ENCODE results near the gene GPALPP1. TPM values are rescaled to one million over a fixed set of nuclear protein-coding genes. Genes with fewer than 3 reads are reported as not detected.
A peak's percentile ranks its signal among the peaks of the same experiment; 100 is the strongest.

GPALPP1 gene
- total RNA-seq, 1 donor from 2014 or later = 28.4 TPM

- DNase-seq = no peak
These were observed 75.6 kb downstream of the GPALPP1 start for GRCh38 chr13:45064889-45065288.

- DNase-seq = peak; percentile 14
These were observed 79.0 kb downstream of the GPALPP1 start for GRCh38 chr13:45068036-45069001.

- peak; percentile 15 for DNase-seq
These were observed 84.5 kb downstream of the GPALPP1 start for GRCh38 chr13:45073809-45074208.

GRCh38 chr13:45074721-45075120 is 85.4 kb downstream of the GPALPP1 start:
- DNase-seq = no peak

GRCh38 chr13:45078003-45078402 is 88.7 kb downstream of the GPALPP1 start:
- no peak for DNase-seq

Other genes with a start within 250 kb of the GPALPP1 start
- 2.4 and 2.8 TPM in 2 replicates for gene NUFIP1, start 67 bp upstream of the GPALPP1 start, total RNA-seq
- gene GTF2F2, start 131.0 kb downstream of the GPALPP1 start, total RNA-seq = 24.0 and 26.0 TPM in 2 replicates
- not detected in 2 replicates for gene KCTD4, start 211.5 kb downstream of the GPALPP1 start, total RNA-seq

All from dermis blood vessel endothelial cell (primary cell).